ENCODE measurements around the gene NAIF1. TPM values are rescaled to one million over a fixed set of nuclear protein-coding genes. Genes with fewer than 3 reads are reported as not detected.

NAIF1 gene
- total RNA-seq, 4 donors from 2014 or later, result 6.3 to 8.8 (median 7.8) TPM

GRCh38 chr9:128062846-128063831 lies 4.0 kb downstream of the NAIF1 start:
- Histone ChIP-seq H3K36me3 (peaks cover 5 to 34% (median 8%) of the 10 kb centered on the region in 3 donors), H3K4me1 (peaks cover 15 to 68% (median 25%) of the 10 kb centered on the region in 3 donors), H3K4me3 (no peak overlapping the region), H3K27ac (peak overlapping the region in 1 of 4 donors; percentile 40), H3K27me3 (no peaks in the 10 kb centered on the region), H3K9me3 (no peaks in the 10 kb centered on the region)
- intact Hi-C loops (cut with DNase I), result no loop called here
- no peak for TF ChIP-seq CTCF (IDR thresholded peaks at IDR 0.05)
- no peak for TF ChIP-seq POLR2A (IDR thresholded peaks at IDR 0.05)
- DNase-seq, result no peak
- 85 to 86% methylated on average over 9 to 14 of the region's 28 CpGs for WGBS, 2 donors

- WGBS, 2 donors, result 70 to 72% methylated on average over 4 to 6 of the region's 6 CpGs
- no peaks in the 10 kb centered on the region for H3K27me3 ChIP-seq
- intact Hi-C loops (cut with DNase I), result no loop called here
- TF ChIP-seq CTCF (IDR thresholded peaks at IDR 0.05) (no peak), POLR2A (IDR thresholded peaks at IDR 0.05) (no peak)
- no peak for DNase-seq
- peaks cover 15 to 73% (median 25%) of the 10 kb centered on the region in 3 donors for H3K4me1 ChIP-seq
- H3K36me3 ChIP-seq, result peaks cover 5 to 34% (median 8%) of the 10 kb centered on the region in 3 donors
- no peaks in the 10 kb centered on the region for H3K9me3 ChIP-seq
- H3K4me3 ChIP-seq, result no peak overlapping the region
- peak overlapping the region in 1 of 4 donors; percentile 40 for H3K27ac ChIP-seq
These were observed 4.8 kb downstream of the NAIF1 start for GRCh38 chr9:128062279-128062678.

- 52 to 65% methylated on average over 5 to 9 of the region's 13 CpGs for WGBS, 2 donors
- H3K36me3 ChIP-seq, result peaks cover 5 to 34% (median 8%) of the 10 kb centered on the region in 3 donors
- intact Hi-C loops (cut with DNase I), result no loop called here
- no peak for DNase-seq
- no peak overlapping the region for H3K4me3 ChIP-seq
- H3K27me3 ChIP-seq, result no peaks in the 10 kb centered on the region
- TF ChIP-seq POLR2A (IDR thresholded peaks at IDR 0.05), result no peak
- no peak for TF ChIP-seq CTCF (IDR thresholded peaks at IDR 0.05)
- H3K9me3 ChIP-seq, result no peaks in the 10 kb centered on the region
- peak overlapping the region in 3 of 4 donors; percentile 34 to 73 (median 62) for H3K27ac ChIP-seq
- peaks cover 11 to 75% (median 23%) of the 10 kb centered on the region in 3 donors for H3K4me1 ChIP-seq
These were observed 5.7 kb downstream of the NAIF1 start for GRCh38 chr9:128061275-128061960.

GRCh38 chr9:128059365-128059983 lies 7.6 kb downstream of the NAIF1 start:
- no peak for TF ChIP-seq POLR2A (IDR thresholded peaks at IDR 0.05)
- no peak for TF ChIP-seq CTCF (IDR thresholded peaks at IDR 0.05)
- DNase-seq, result no peak
- H3K4me1 ChIP-seq, result peaks cover 14 to 75% (median 26%) of the 10 kb centered on the region in 3 donors
- H3K27ac ChIP-seq, result peak overlapping the region in 3 of 4 donors; percentile 18 to 58 (median 25)
- intact Hi-C loops (cut with DNase I), result no loop called here
- H3K27me3 ChIP-seq, result no peaks in the 10 kb centered on the region
- H3K4me3 ChIP-seq, result no peak overlapping the region
- 55 to 86% methylated on average over 4 of the region's 6 CpGs for WGBS, 2 donors
- no peaks in the 10 kb centered on the region for H3K9me3 ChIP-seq
- peaks cover 5 to 34% (median 8%) of the 10 kb centered on the region in 3 donors for H3K36me3 ChIP-seq
